Thyroid gland (tissue), 4 donors: ENCODE data around the gene TNIK.

Experiments
- CTCF ChIP-seq, 6 experiments: fragments of 200-600 bp in 3 of 6; fragments of 450-650 bp in 3 of 6; sonication (generic) in 3 of 6; IDR thresholded peaks; one replicate each; pipeline ENCODE4 v1.5.1; 2016 to 2019; ENCODE audit warnings: antibody characterized with exemption in 6 of 6, mild to moderate bottlenecking in 2 of 6, inconsistent platforms in 1 of 6, moderate library complexity in 1 of 6
- POLR2A ChIP-seq, 2 donors: fragments of 450-650 bp; IDR thresholded peaks; one replicate each; pipeline ENCODE4 v1.6.1; 2017; ENCODE audit warnings: antibody characterized with exemption in 2 of 2, mild to moderate bottlenecking in 2 of 2, moderate library complexity in 1 of 2

DNA sequence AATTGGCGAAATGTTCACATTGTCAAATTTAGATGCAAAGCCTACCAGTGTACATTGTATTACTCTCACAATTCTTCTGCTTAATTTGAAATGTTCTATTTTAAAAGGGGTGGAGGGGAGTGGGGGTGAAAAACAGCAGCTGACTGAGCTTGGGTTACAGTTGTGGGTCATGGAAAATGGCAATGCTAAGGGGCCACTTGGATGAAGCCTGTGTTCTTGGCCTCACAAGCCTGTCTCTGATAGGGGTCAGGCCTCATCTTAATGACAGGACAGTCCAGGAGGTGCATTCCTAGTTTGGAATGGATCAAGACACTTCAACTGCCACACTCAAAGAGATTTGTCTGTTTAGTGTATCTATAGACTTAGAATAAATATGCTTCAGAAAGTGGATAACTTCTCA lies 158.2 kb downstream of the TNIK start:
- TF ChIP-seq CTCF (IDR thresholded peaks at IDR 0.05) (no peak), POLR2A (IDR thresholded peaks at IDR 0.05) (no peak)
